Measurements from ENCODE around the gene PARP9. TPM values are rescaled to one million over a fixed set of nuclear protein-coding genes. Genes with fewer than 3 reads are reported as not detected.

PARP9 gene
- total RNA-seq, 2 experiments from 2014 or later: 0.57 to 1.4 TPM

- no peak overlapping the region for H3K4me3 ChIP-seq (ENCODE audit: low read depth, low read length, poor library complexity, severe bottlenecking)
- peaks cover 10% of the 10 kb centered on the region for H3K4me1 ChIP-seq (ENCODE audit: insufficient read depth, low read length, poor library complexity, severe bottlenecking)
- H3K4me2 ChIP-seq (ENCODE audit: low read length): peak overlapping the region; percentile 30; the same call in 1 of the 2 replicates
- ChIA-PET CTCF (ENCODE audit: unreplicated experiment) (no interaction called here), POLR2A (no interaction called here)
- intact Hi-C loops (cut with micrococcal nuclease; ENCODE audit: unreplicated experiment): no loop called here
- no peaks in the 10 kb centered on the region for H3K36me3 ChIP-seq (ENCODE audit: insufficient read depth, low read length)
- no peaks in the 10 kb centered on the region for H3K79me2 ChIP-seq (ENCODE audit: insufficient read depth, low read depth, low read length)
- H3K9me2 ChIP-seq (ENCODE audit: insufficient read depth, low read length): no peaks in the 10 kb centered on the region
- H2AFZ ChIP-seq (ENCODE audit: low read length): peak overlapping the region; percentile 3; the same call in 1 of the 2 replicates
- DNase-seq (ENCODE audit: low spot score): peak; percentile 27
- no peaks in the 10 kb centered on the region for H3K9me3 ChIP-seq (ENCODE audit: low read length)
- TF ChIP-seq CTCF (conservative IDR thresholded peaks at IDR 0.05; ENCODE audit: low read length): no peak
- TF ChIP-seq EZH2phosphoT487 (IDR thresholded peaks at IDR 0.05; ENCODE audit: borderline replicate concordance, low read depth, low read length): no peak
- BruUV-seq (replicated peaks): no TSS peak
- no peaks in the 10 kb centered on the region for H4K20me1 ChIP-seq (ENCODE audit: insufficient read depth, low read length)
- H3K27ac ChIP-seq (ENCODE audit: low read depth, low read length, poor library complexity, severe bottlenecking): no peak overlapping the region
These were observed 25.2 kb upstream of the PARP9 start for GRCh38 chr3:122589297-122589696.

GRCh38 chr3:122587572-122587971 is 23.5 kb upstream of the PARP9 start:
- no peak overlapping the region for H3K27ac ChIP-seq (ENCODE audit: low read depth, low read length, poor library complexity, severe bottlenecking)
- no peaks in the 10 kb centered on the region for H3K36me3 ChIP-seq (ENCODE audit: insufficient read depth, low read length)
- H3K79me2 ChIP-seq (ENCODE audit: insufficient read depth, low read depth, low read length): no peaks in the 10 kb centered on the region
- DNase-seq (ENCODE audit: low spot score): no peak
- H3K4me1 ChIP-seq (ENCODE audit: insufficient read depth, low read length, poor library complexity, severe bottlenecking): peaks cover 10% of the 10 kb centered on the region
- no peak overlapping the region for H3K4me2 ChIP-seq (ENCODE audit: low read length)
- H3K9me2 ChIP-seq (ENCODE audit: insufficient read depth, low read length): no peaks in the 10 kb centered on the region
- peaks cover 10% of the 10 kb centered on the region for H3K9me3 ChIP-seq (ENCODE audit: low read length)
- ChIA-PET POLR2A (no interaction called here), CTCF (ENCODE audit: unreplicated experiment) (no interaction called here)
- H2AFZ ChIP-seq (ENCODE audit: low read length): no peak overlapping the region
- H3K4me3 ChIP-seq (ENCODE audit: low read depth, low read length, poor library complexity, severe bottlenecking): no peak overlapping the region
- no TSS peak for BruUV-seq (replicated peaks)
- TF ChIP-seq CTCF (conservative IDR thresholded peaks at IDR 0.05; ENCODE audit: low read length): no peak
- TF ChIP-seq EZH2phosphoT487 (IDR thresholded peaks at IDR 0.05; ENCODE audit: borderline replicate concordance, low read depth, low read length): no peak
- no peaks in the 10 kb centered on the region for H4K20me1 ChIP-seq (ENCODE audit: insufficient read depth, low read length)
- intact Hi-C loops (cut with micrococcal nuclease; ENCODE audit: unreplicated experiment): no loop called here

GRCh38 chr3:122586773-122587485 is 22.8 kb upstream of the PARP9 start:
- H2AFZ ChIP-seq (ENCODE audit: low read length): no peak overlapping the region
- no peaks in the 10 kb centered on the region for H3K9me2 ChIP-seq (ENCODE audit: insufficient read depth, low read length)
- H3K9me3 ChIP-seq (ENCODE audit: low read length): peaks cover 16% of the 10 kb centered on the region
- H3K4me1 ChIP-seq (ENCODE audit: insufficient read depth, low read length, poor library complexity, severe bottlenecking): peaks cover 10% of the 10 kb centered on the region
- no peak for TF ChIP-seq EZH2phosphoT487 (IDR thresholded peaks at IDR 0.05; ENCODE audit: borderline replicate concordance, low read depth, low read length)
- no peak for TF ChIP-seq CTCF (conservative IDR thresholded peaks at IDR 0.05; ENCODE audit: low read length)
- ChIA-PET POLR2A (no interaction called here), CTCF (ENCODE audit: unreplicated experiment) (no interaction called here)
- no peaks in the 10 kb centered on the region for H4K20me1 ChIP-seq (ENCODE audit: insufficient read depth, low read length)
- H3K4me3 ChIP-seq (ENCODE audit: low read depth, low read length, poor library complexity, severe bottlenecking): no peak overlapping the region
- H3K27ac ChIP-seq (ENCODE audit: low read depth, low read length, poor library complexity, severe bottlenecking): no peak overlapping the region
- H3K4me2 ChIP-seq (ENCODE audit: low read length): no peak overlapping the region
- intact Hi-C loops (cut with micrococcal nuclease; ENCODE audit: unreplicated experiment): no loop called here
- no peaks in the 10 kb centered on the region for H3K36me3 ChIP-seq (ENCODE audit: insufficient read depth, low read length)
- BruUV-seq (replicated peaks): no TSS peak
- H3K79me2 ChIP-seq (ENCODE audit: insufficient read depth, low read depth, low read length): no peaks in the 10 kb centered on the region
- DNase-seq (ENCODE audit: low spot score): no peak

All from OCI-LY7 (cell line).